MV-4-11 (cell line): ENCODE results near the gene MYRFL.
"Not testable (repeated sequence)": the region's sequence is repeated elsewhere in the genome, so short reads cannot be mapped to it uniquely, and the experiment has no call there.

Experiments used
- DNase-seq: peaks from one replicate; lab custom pipeline; 2025; lab: John Stamatoyannopoulos, UW

Gene MYRFL

DNA sequence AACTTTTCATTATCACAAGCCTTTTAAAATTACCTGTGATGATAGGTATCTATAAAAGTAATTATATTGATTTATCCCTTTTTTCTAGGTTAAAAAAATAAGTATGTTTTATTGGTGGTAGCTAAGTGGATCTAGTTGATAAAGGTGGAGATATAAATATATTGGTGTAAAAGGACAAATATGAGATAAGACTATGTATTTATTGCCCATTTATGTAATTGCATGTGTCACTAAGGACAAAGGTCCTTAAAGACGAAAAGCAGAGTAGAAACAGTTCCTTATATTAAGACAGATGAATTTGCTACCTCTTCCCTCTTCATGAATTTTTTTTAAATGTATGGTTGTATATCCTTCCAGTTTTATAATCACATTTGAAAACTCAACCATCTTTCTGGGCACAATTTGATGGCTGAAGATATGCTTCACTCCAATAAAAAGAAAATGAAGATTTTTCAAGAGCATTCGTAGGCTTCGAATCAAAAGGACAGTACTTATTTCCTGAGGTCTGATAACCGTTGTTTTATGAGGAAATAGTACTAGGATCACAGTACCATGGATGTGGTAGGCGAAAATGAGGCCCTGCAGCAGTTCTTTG, at the start of gene MYRFL:
Gene MYRFL (plus strand): TSS at position 262 of the 595 bp plus-strand sequence. CDS start 291 bp downstream, at position 553.
- DNase-seq, result no peak

DNA sequence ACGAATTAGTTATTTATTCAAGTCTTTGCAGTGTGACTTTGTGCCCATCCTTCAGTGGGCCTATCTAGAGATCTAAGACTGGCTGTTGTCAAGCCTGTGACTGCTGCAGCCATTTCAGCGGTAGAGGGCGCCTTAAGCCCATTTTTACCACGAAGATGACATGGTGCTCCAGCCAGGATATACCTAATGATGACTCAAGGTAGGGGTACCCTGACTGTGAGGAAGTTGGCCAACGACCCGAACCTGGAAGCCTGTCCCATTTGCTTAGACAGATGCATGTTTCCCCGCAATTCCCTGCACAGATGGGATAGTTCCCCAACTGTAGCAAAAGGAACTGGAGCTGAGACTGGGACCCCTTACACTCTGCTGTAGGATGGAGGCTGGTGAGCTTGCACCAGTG, 45.1 kb upstream of the MYRFL start:
- DNase-seq, result no peak

DNA sequence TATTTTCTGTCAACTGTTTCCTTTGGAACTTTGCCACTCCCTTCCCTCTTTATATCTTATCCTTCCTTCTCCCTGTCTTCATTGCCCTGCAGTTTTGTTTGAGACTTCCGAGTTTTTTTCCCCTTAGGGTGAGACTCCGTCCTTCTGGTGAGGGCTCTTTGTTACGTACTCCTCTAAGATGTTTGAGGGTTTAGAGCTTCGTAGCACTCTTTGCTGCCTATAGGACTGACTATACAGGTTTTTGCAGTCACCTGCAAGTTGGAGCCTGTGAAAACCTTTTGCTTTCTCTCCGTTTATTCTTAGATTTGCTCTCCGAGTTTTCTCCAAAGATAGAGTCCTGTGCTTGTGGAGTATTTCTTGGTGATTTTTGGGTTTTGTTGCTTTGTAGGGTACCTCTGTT, 41.7 kb upstream of the MYRFL start:
- DNase-seq, result no peak

DNA sequence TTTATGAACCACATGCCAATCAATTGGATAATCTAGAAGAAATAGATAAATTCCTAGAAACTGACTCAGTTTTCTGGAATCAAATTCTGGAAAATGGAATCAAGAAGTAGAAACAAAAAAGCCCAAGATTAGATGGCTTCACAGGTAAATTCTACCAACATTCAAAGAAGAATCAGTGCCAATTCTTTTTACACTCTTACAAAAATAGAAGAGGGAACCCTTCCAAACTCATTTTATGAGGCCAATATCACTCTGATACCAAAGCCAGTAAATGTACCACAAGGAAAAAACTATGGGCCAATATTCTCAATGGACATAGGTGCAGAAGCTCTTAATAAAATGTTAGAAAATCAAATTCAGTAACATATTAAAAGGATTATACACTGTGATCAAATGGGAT, 35.7 kb upstream of the MYRFL start:
- no peak for DNase-seq

DNA sequence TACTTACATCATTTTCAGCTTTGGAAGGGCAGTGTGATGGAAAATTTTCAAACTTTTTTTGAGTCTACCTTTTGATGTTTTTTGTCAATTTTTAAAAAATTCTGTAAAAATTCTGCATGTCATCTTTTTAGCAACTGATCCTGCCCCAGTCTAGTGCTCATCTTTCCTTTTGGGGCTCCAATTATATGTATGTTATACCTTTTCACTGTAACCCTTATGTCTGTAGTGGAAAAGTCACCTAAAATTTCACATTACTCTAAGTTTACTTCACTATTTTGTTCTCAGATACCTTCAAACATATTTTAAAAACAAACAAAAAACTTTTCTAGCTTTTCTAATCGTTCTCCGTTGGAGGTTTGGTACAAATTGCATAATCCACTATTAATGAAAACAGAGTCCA, 32.5 kb upstream of the MYRFL start:
- DNase-seq, result no peak

DNA sequence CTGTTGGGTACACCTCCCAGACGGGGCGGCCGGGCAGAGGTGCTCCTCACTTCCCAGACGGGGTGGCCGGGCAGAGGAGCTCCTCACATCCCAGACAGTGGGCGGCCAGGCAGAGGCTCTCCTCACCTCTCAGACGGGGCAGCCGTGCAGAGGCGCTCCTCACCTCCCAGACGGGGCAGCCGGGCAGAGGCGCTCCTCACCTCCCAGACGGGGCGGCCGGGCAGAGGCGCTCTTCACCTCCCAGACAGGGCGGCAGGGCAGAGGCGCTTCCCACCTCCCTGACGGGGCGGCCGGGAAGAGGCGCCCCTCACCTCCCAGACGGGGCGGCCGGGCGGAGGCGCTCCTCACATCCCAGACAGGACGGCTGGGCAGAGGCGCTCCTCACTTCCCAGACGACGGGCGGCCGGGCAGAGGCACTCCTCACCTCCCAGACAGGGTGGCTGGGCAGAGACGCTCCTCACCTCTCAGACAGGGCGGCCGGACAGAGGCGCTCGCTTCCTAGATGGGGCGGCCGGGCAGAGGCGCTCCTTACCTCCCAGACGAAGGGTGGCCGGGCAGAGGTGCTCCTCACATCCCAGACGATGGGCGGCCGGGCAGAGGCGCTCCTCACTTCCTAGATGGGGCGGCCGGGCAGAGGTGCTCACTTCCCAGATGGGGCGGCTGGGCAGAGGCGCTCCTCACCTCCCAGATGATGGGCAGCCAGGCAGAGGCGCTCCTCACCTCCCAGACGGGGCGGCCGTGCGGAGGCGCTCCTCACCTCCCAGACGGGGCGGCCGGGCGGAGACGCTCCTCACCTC, 17.7 kb upstream of the MYRFL start:
- not testable (repeated sequence) for DNase-seq

DNA sequence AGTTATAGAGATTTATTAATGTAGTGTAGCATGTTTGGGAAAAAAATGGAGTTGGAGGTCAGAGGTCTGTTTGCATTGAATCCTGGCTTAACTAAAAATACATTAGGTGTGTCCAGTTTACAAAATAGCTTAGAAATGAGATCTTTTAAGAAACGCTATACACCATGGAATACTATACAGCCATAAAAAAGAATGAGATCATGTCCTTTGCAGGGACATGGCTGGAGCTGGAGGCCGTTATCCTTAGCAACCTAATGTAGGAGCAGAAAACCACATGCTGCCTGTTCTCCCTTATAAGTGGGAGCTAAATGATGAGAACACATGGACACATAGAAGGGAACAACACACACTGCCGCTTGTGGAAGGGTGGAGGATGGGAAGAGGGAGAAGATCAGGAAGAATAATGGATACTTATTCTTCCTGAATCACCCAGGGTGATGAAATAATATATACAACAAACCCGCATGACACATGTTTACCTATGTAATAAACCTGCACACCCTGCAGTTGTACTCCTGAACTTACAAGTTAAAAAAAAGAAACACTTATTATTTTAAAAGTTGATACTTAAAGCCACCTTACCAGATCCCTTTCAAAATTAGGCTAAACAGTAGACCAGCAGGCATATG, 14.0 kb upstream of the MYRFL start:
- DNase-seq, result no peak

DNA sequence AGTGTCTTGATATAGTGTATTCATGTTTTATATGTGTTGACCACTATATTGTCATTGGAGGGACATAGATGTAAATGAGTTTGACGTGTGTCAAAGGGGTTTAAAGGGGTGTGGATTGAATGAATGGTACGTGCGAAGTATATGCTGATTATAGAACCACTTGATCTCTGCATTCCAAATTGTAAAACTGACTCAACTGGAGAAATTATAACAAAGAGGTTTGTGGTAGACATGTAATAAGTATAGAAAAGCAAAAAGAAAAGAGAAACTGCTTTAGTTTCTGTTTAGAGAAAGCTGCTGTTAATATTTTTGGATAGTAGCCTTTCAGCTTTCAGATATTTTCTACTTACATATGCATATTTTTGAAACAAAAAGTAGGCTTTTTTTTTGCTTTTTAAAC, 8.9 kb upstream of the MYRFL start:
- DNase-seq, result no peak

DNA sequence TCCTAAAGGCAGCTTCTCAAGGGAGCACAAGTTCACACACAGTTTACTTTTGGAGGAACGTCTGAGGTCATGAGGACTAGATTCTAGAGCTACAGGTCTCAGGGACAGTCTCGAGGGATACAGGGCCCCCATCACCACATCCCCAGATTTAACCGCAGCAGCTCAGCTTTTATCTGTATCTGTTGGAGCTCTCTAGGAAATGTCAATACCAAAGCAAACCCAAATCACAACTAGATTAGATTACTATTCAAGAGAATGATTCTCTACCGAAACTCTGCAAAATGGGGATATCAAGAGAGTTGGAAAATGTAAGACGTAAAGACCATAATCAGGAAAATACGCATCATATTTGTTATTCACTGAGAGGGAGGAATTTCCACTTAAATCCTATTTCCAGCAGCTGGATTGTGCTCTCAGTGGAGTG, 4.0 kb upstream of the MYRFL start:
- DNase-seq, result no peak

DNA sequence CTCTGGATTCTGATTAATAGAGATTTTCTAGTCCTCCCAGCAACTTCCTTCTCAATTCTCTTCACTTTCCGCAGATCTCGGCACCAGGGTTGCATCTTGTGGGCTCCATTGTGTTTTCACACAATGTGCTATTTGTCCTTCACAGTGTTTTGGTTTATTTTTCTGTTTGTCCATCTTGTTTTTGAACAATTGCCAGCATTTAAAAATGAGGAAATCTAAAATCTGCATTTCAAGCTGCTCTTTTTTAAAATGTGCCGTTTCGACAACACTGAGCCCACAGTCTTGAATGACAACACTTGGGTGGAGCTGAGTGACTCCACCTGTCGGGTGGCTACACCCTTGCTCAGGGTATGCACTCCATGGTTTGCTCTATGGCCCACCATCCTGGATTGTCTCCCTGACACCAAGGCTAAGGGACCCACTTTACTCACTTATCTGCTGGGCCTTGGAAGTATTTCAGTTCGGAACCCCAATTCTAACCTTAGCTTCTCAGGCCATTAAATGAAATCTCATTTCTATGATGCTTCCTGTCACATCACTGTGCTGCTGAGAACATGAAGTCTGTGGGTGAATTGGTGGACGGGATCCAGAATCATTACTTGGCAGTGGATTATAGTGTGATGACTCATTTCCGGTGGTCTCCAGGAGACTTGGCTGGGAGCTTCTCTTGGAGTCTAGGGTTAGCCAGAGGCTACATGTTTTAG, 3.4 kb upstream of the MYRFL start:
- no peak for DNase-seq

DNA sequence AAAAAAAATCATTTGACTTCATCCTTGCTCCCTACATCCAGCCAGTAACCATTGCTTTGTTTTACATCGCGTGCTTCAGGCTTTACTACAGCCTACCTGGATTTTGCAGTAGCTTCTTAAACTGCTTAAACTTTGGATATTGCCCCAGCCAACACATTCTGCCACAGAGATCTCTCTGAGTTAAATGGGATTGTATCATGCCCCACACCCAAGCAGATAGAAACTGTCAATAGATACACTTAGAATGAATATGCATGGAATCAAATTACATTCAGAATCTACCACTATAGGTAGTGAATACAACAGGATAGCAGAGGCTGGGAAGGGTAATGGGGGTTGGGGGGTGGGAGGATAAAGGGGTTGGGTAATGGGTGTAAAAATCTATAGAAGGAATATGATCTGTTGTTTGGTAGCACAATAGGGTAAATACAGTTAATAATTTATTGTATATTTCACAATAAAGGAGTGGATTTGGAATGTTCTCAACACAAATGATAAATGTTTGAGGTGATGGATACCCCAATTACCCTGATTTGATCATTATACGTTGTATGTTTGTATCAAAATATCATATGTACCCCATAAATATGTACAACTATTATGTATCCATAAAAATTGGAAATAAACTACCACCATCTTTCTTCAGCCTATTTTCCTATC, 2.7 kb upstream of the MYRFL start:
- no peak for DNase-seq

DNA sequence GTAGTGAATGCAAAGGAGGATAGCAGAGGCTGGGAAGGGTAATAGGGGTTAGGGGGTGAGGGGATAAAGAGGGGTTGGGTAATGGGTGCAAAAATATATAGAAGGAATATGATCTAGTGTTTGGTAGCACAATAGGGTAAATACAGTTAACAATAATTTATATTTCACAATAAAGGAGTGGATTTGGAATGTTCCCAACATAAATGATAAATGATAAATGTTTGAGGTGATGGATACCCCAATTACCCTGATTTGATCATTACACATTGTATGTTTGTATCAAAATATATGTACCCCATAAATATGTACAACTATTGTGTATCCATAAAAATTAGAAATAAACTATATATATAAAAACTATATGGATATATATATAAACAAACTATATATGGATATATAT, 999 bp upstream of the MYRFL start:
- no peak for DNase-seq

DNA sequence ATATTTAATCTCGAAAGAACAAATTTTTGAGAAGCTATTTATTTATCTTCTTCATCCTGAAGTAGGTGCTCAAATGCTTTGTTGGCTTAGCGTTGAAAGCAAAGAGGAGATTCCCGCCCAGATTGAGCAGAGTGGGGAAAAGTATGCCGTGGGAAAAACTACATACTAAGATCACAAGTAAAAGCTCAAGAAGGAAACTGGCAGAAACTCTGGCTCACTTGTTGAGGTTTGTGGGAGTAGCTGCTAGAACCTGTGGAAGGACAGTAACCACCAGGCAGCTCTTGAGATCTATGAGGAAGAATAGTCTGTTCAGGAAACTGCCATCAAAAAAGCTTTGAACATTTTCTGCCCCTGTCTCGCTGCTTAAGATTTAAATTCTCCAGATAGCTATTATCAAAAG, 3.9 kb downstream of the MYRFL start:
- DNase-seq, result no peak

DNA sequence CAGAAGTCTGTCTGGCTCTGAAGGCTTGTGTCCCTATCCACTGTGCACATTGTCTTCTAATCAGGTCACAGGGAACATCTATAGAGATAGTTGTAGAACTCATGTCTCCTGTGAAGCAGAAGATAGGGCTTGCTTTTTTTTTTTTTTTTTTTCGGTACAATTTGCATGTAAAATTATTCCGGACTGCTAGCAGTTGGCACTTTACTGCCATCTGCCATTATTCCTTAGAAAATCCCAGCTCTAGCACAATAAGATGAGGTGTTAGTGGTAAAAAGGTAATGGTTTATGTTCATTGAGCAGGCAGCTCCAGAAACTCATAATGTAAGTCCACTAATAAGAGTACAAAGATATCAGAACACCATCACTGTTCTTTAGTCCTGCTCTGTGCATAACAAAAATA, 8.7 kb downstream of the MYRFL start:
- DNase-seq, result no peak

DNA sequence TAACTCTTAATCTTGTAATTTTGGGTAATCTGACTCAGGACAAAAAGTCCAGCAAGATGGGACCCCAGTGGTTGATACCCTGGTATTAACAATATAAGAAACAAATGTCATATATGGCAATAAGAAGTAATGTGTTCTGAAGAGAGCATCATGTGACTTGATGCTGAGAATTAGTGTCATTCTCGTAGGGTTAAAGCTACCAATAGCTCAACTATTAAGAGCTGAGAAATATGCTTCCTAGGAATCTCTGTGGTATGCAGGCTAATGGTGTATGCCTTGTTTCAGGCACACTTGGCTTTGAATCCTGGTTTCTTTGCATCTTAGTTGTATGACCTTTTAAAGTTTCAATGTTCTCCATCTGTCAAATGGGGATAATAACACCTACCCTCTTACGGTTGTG, 9.1 kb downstream of the MYRFL start:
- no peak for DNase-seq

DNA sequence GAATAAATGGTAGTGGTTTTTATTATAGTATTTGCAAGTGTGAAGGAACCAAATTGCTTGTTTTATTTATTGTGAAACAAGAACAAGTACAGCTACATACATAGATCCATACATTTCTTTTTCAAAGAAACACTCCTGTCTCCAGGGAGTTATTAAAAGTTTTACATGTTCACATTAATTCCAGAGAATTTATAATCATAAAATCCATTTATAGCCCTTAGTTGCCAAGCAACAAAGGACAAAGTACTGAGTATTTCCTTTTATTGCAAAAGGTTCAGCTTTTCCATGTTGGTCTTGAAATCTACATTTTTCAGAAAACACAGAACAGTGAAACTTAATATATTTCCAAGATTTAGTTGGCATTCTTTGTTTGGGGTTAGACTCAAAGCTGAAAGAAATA, 9.5 kb downstream of the MYRFL start:
- DNase-seq, result no peak

DNA sequence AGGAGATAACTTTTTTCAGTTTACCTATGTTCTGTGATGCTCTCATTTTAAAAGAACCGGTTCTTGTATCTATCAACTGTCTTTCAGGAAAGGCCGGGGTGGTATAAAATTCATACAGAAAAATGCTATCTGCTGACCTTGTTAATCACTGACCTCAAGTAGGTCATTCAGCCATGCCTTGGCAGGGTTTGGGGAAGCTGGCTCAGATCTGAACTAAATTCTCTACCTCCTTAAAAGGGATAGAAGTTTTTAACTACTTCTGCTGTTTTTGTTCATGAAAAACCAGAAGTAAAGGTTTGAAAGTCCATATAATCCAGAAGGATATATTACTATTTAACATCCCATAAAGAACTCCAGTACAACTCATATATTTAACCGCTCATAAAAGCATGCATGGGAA, 10.1 kb downstream of the MYRFL start:
- DNase-seq, result no peak

DNA sequence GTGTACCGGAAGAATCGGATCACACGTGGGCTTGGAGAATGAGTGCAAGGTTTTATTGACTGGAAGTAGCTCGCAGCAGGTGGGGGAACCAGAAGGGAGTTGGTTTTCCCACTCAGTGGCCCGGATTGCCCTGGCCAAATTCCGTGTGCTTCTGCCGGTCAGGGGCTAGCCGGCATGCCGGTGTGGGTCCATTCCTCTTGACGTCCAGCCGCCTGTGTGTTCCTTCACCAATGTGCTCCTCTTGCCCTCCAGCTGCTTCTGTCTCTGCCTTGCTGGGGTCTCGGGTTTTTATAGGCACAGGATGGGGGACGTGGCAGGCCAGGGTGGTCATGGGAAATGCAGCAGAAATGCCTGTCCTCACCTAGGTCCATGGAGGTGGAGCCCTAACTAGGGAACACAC, 11.0 kb downstream of the MYRFL start:
- DNase-seq, result no peak

DNA sequence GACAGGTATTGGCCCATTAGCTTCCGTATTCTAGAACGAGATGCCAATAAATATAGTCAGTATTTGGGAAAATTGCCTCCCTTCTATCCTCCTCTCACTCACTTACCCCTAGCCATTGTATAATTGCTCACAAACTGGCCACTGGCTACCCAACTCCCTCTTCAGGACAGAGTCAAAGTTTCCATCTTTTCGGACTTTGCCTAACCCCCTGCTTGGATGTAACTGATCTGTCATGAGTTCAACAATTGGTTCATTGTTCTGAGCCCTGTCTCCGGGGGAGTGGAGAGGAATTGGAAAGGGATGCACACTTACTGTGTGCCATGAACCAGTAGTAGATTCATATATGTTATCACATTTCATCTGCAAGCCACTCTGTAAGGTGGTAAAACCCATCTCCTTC, 12.2 kb downstream of the MYRFL start:
- DNase-seq, result no peak

DNA sequence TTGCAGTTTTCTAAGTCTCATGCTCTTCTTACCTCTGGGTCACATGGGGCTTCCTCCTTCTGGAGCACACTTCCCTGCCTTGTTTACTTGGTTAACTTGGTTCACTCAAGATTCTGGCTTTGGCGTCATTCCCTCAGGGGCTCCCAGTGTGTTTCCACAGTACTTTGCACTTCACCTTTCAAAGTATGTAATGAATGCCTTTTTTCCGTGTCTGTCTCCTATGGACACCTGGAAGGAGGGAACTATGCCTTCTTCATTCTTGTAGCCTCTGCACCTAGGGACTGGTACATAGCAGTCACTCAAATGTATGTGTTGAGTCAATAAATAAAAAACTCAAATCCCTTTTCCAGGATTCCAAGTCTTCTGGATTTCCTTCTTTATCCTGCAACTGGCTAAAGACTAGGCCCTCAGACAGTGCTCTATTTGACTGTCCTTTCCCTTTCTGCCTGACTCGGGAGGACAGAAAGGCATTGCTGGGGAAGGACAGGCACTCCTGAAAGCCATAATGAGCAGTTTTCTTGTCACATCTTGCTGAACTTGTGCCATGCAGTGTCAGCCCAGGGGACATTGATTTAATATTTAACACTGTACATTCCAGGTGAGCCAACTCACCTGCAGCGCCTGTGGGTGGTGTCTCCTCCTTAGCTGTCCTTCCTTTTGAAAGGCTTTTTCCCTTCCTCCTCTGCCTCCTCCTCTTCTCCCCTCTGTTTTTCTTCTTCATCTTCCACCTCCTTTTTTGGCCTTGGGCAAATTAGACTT, 12.8 kb downstream of the MYRFL start:
- no peak for DNase-seq

DNA sequence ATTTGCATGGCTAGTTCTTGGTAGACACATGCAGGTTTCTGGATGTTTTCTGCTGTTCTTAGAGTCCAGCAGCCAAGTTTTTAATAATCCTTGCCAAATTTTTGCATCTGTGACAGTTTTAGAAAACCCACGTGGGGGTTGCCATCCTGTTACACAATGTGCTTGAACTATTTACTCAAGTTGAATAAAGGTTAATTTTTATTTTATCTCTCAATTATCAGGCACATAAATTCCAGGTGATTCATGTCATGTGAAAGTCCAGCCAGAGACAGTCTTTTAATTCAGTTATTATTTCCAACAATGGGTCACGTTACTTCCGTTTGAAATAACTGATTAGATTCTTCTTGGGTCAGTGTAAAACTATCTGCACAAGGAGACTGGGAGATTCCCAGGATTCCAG, 15.7 kb downstream of the MYRFL start:
- no peak for DNase-seq

DNA sequence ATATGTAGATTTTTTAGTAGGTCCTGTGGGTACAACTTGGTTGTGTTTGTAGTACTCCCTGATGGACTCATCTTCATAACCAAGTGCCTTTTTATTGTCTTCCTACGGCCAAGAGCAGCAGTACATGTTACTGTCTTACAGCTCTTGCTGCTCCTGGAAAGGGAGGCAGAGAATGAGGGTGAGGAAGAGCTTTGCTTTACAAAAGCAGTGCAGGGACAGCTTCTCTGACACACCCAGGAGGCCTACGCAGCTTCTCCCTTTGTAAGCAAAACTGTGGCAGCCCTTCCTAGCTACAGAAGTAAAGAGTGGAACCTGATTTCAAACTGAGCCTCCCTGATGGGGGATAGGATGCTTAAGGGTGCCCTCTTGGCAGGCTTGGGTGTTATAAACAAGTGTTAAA, 18.6 kb downstream of the MYRFL start:
- DNase-seq, result no peak
